Neuronal stem cell (in vitro differentiated cells): ENCODE data around the gene SDCCAG8.

Source experiments
- DNase-seq: peaks from one replicate; pipeline ENCODE4 v3.0.0-alpha.2; 2013; ENCODE audit warnings: low spot score
- H2AFZ ChIP-seq: one replicate; pipeline ENCODE4 v1.6.1; 2013; ENCODE audit warnings: mild to moderate bottlenecking, low read length, inconsistent platforms
- H2AK5ac ChIP-seq: 2 replicates; pipeline ENCODE4 v1.6.1; 2013; ENCODE audit warnings: low read depth, mild to moderate bottlenecking, inconsistent platforms, low read length, moderate library complexity, mixed read lengths
- H2BK120ac ChIP-seq: 2 replicates; pipeline ENCODE4 v1.6.1; 2013; ENCODE audit warnings: low read depth, mild to moderate bottlenecking, inconsistent platforms, low read length, moderate library complexity, mixed read lengths
- H2BK12ac ChIP-seq: one replicate; pipeline ENCODE4 v1.6.1; 2013; ENCODE audit warnings: low read length, inconsistent platforms
- H2BK15ac ChIP-seq: 2 replicates; pipeline ENCODE4 v1.6.1; 2013; ENCODE audit warnings: mild to moderate bottlenecking, low read length, inconsistent platforms, mixed read lengths
- H2BK5ac ChIP-seq: one replicate; pipeline ENCODE4 v1.6.1; 2013; ENCODE audit warnings: inconsistent platforms, mild to moderate bottlenecking, low read length, moderate library complexity
- H3K14ac ChIP-seq: one replicate; pipeline ENCODE4 v1.6.1; 2013; ENCODE audit warnings: low read length, inconsistent platforms
- H3K18ac ChIP-seq: 2 replicates; pipeline ENCODE4 v1.6.1; 2013; ENCODE audit warnings: low read length, inconsistent platforms
- H3K23ac ChIP-seq: 2 replicates; pipeline ENCODE4 v1.6.1; 2013; ENCODE audit warnings: low read depth, mild to moderate bottlenecking, mixed read lengths, low read length, inconsistent platforms; ENCODE audit not compliant: poor library complexity
- H3K27ac ChIP-seq: replicated peaks from 3 replicates; pipeline ENCODE4 v1.5.1; 2013; ENCODE audit warnings: low read length, inconsistent platforms
- H3K27me3 ChIP-seq, 3 experiments: 2 replicates each; pipeline ENCODE4 v1.6.1; 2013; ENCODE audit warnings: low read length in 3 of 3, mild to moderate bottlenecking in 2 of 3, inconsistent platforms in 1 of 3, low read depth in 1 of 3, mixed read lengths in 1 of 3, moderate library complexity in 1 of 3; ENCODE audit not compliant: control insufficient read depth in 3 of 3, insufficient read depth in 3 of 3
- H3K36me3 ChIP-seq, 2 donors: replicated peaks in 1 of 2; 2 replicates each; pipeline ENCODE4 v1.6.1; 2013; ENCODE audit warnings: low read length in 2 of 2; ENCODE audit not compliant: control insufficient read depth in 2 of 2, insufficient read depth in 2 of 2
- H3K4ac ChIP-seq: 2 replicates; pipeline ENCODE4 v1.6.1; 2013; ENCODE audit warnings: inconsistent platforms, mild to moderate bottlenecking, low read length, moderate library complexity
- H3K4me1 ChIP-seq, 2 donors: 1 replicate in 1 of 2; 2 replicates in 1 of 2; pipeline ENCODE4 v1.6.1; 2013; ENCODE audit warnings: low read length in 2 of 2, low read depth in 1 of 2; ENCODE audit not compliant: control insufficient read depth in 2 of 2, insufficient read depth in 1 of 2
- H3K4me2 ChIP-seq: one replicate; pipeline ENCODE4 v1.6.1; 2013; ENCODE audit warnings: mild to moderate bottlenecking, low read length, inconsistent platforms; ENCODE audit not compliant: insufficient read depth, poor library complexity, severe bottlenecking
- H3K4me3 ChIP-seq, 2 donors: 2 replicates each; pipeline ENCODE4 v1.5.1; 2013; ENCODE audit warnings: low read length in 2 of 2, mild to moderate bottlenecking in 2 of 2, inconsistent platforms in 1 of 2, moderate library complexity in 1 of 2
- H3K79me1 ChIP-seq: one replicate; pipeline ENCODE4 v1.6.1; 2013; ENCODE audit warnings: low read depth, mild to moderate bottlenecking, inconsistent platforms, low read length, moderate library complexity
- H3K9ac ChIP-seq: one replicate; pipeline ENCODE4 v1.6.1; 2013; ENCODE audit warnings: mild to moderate bottlenecking, low read depth, low read length, inconsistent platforms; ENCODE audit not compliant: poor library complexity
- H3K9me3 ChIP-seq, 2 donors: replicated peaks in 1 of 2; 2 replicates each; pipeline versions ENCODE3 to v1.6.1; 2013; ENCODE audit warnings: low read length in 2 of 2, mild to moderate bottlenecking in 2 of 2, inconsistent platforms in 1 of 2, low read depth in 1 of 2, mixed read lengths in 1 of 2, moderate library complexity in 1 of 2; ENCODE audit not compliant: control insufficient read depth in 2 of 2, insufficient read depth in 1 of 2
- H4K8ac ChIP-seq: one replicate; pipeline ENCODE4 v1.6.1; 2013; ENCODE audit warnings: low read depth, mild to moderate bottlenecking, inconsistent platforms, low read length, moderate library complexity
- H4K91ac ChIP-seq: one replicate; pipeline ENCODE4 v1.6.1; 2013; ENCODE audit warnings: low read length, low read depth, mild to moderate bottlenecking, inconsistent platforms; ENCODE audit not compliant: poor library complexity
- WGBS, 2 donors: extraction: QIAGEN DNeasy Blood & Tissue Kit; methylation state at CpG; one replicate each; pipeline ENCODE4 v1.1.7; 2013; ENCODE audit warnings: missing lambda C conversion rate in 2 of 2, mixed read lengths in 1 of 2; ENCODE audit not compliant: insufficient read length in 2 of 2, insufficient replicate concordance in 1 of 2; ENCODE audit errors: extremely low coverage in 2 of 2; 5-methylcytosine and 5-hydroxymethylcytosine counted together

SDCCAG8 gene

DNA sequence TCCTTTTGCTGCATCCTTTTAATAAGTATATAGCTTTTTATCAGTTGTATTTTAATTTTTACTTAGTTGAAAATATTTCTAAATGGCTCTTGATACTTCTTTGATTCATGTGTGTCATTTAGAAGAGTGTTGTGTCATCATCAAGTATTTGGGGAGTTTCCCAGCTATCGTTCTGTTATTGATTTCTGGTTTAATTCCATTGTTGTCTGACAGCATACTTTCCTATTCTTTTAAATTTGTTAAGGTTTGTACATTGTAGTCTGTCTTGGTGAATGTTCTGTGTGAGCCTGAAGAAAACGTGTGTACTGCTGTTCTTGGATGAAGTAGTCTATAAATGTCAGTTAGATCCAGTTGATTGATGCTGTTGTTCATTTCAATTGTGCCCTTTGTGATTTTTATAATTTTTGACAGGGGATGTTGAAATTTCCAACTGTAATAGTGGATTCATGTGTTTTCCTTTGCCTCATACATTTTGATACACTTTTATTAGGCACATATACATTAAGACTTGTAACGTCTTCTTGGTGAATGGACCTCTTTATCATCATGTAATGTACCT is 24.8 kb downstream of the SDCCAG8 start:
- no peak overlapping the region for H3K9ac ChIP-seq
- H3K18ac ChIP-seq: no peak overlapping the region
- H2BK12ac ChIP-seq: no peak overlapping the region
- H3K79me1 ChIP-seq: no peaks in the 10 kb centered on the region
- DNase-seq: no peak
- H4K91ac ChIP-seq: no peak overlapping the region
- H3K14ac ChIP-seq: no peak overlapping the region
- peaks cover 0 to 2% of the 10 kb centered on the region in 2 donors for H3K4me1 ChIP-seq
- H2BK120ac ChIP-seq: no peak overlapping the region
- H2BK15ac ChIP-seq: no peak overlapping the region
- H3K27ac ChIP-seq: no peak overlapping the region
- H3K23ac ChIP-seq: no peak overlapping the region
- H3K9me3 ChIP-seq: peaks cover 0 to 3% of the 10 kb centered on the region in 2 donors
- no peak overlapping the region for H2AK5ac ChIP-seq
- no peak overlapping the region for H3K4ac ChIP-seq
- H2BK5ac ChIP-seq: no peak overlapping the region
- peaks cover 2 to 23% of the 10 kb centered on the region in 2 donors for H3K36me3 ChIP-seq
- no peak overlapping the region for H2AFZ ChIP-seq
- no CpG with 5 or more reads among the region's 3 CpGs for WGBS, 2 donors
- H3K4me2 ChIP-seq: no peak overlapping the region
- H3K4me3 ChIP-seq: no peak overlapping the region
- H4K8ac ChIP-seq: no peak overlapping the region
- no peaks in the 10 kb centered on the region for H3K27me3 ChIP-seq

DNA sequence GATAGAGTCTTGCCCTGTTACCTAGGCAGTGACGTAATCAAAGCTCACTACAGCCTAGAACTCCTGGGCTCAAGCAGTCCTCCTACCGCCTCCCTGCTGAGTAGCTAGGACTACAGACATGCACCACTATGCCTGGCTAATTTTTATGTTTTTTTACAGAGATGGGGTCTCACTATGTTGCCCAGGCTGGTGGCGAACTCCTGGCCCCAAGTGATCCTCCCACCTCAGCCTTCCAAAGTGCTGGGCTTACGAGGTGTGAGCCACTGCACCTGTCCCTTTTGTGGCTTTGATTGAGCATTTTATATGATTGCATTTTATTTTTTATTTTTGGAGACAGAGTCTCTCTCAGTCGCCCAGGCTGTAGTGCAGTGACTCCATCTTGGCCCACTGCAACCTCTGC is 25.8 kb downstream of the SDCCAG8 start:
- H3K9me3 ChIP-seq: peaks cover 0 to 3% of the 10 kb centered on the region in 2 donors
- no peak overlapping the region for H3K4ac ChIP-seq
- H3K27ac ChIP-seq: no peak overlapping the region
- no CpG with 5 or more reads among the region's 5 CpGs for WGBS, 2 donors
- no peaks in the 10 kb centered on the region for H3K79me1 ChIP-seq
- H2BK12ac ChIP-seq: no peak overlapping the region
- H3K4me3 ChIP-seq: no peak overlapping the region
- H2AK5ac ChIP-seq: no peak overlapping the region
- no peak for DNase-seq
- no peak overlapping the region for H4K8ac ChIP-seq
- H2AFZ ChIP-seq: no peak overlapping the region
- no peak overlapping the region for H3K18ac ChIP-seq
- H3K4me1 ChIP-seq: peaks cover 0 to 2% of the 10 kb centered on the region in 2 donors
- H3K4me2 ChIP-seq: no peak overlapping the region
- H2BK15ac ChIP-seq: no peak overlapping the region
- no peak overlapping the region for H2BK120ac ChIP-seq
- no peak overlapping the region for H3K9ac ChIP-seq
- no peak overlapping the region for H4K91ac ChIP-seq
- no peaks in the 10 kb centered on the region for H3K27me3 ChIP-seq
- H3K36me3 ChIP-seq: peaks cover 2 to 23% of the 10 kb centered on the region in 2 donors
- no peak overlapping the region for H3K23ac ChIP-seq
- H3K14ac ChIP-seq: no peak overlapping the region
- H2BK5ac ChIP-seq: no peak overlapping the region

DNA sequence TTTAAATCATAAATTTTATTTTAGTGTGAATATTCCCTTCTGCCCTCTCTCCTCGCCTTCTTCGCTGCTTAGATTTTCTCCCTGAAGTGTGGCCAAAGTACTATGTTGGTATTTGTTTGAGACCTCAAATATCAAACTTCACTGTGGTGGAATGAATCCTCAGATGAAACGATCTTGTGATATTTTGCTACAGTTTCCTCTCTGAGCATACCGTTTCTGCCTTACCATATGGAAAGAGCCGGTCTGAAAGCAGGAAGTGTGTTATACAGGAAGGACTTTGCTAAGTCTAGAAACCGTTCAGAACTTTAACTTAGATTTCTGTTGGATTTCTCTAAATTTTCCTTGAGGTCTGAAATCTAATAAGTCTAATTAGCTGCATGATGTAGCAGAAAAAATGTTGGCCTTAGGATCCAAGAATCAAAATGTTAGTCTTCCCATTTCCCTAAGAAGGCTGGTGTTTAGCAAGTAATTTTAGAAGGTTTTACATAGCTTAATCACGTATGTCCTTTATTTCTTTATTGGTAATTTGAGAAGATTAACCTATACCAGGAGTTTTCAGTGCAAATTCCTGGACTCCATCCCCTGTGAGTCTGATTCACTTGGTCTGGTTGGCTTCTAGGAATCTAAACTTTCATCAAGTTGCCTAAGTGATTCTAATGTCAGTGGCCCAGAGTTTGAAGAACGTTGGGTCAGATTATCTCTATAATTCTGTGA is 30.7 kb downstream of the SDCCAG8 start:
- H2BK12ac ChIP-seq: no peak overlapping the region

DNA sequence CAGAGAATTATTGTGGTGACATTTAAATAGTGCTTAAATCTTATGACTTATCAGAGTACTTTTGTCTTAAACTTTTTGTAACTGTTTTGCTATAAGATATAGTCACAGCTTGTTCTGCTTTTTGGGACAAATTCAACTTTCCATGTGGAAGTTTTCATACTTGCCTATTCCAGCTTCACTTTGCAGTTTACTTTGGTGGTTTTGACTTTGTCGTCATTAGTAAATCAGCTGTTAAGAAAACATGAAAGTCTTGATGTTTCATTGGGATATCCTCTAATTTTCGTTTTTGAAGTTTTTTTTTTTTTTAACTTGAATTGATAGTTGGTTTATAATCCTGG is 31.3 kb downstream of the SDCCAG8 start:
- Histone ChIP-seq H2BK15ac (no peak overlapping the region), H3K14ac (no peak overlapping the region), H2BK120ac (no peak overlapping the region), H3K4me3 (no peak overlapping the region), H3K79me1 (no peaks in the 10 kb centered on the region), H3K36me3 (peaks cover 3 to 28% of the 10 kb centered on the region in 2 donors), H3K4me2 (no peak overlapping the region), H2AFZ (no peak overlapping the region), H3K9ac (no peak overlapping the region), H3K23ac (no peak overlapping the region), H3K18ac (no peak overlapping the region), H4K91ac (no peak overlapping the region), H3K27me3 (no peaks in the 10 kb centered on the region), H3K27ac (no peak overlapping the region), H2BK5ac (no peak overlapping the region), H3K9me3 (no peaks in the 10 kb centered on the region), H4K8ac (no peak overlapping the region), H2AK5ac (no peak overlapping the region), H2BK12ac (no peak overlapping the region), H3K4me1 (peaks cover 0 to 2% of the 10 kb centered on the region in 2 donors), H3K4ac (no peak overlapping the region)
- no peak for DNase-seq
- WGBS, 2 donors: no CpG with 5 or more reads among the region's 2 CpGs

More for the DNA sequence above, 30.7 kb downstream of the SDCCAG8 start:
- Histone ChIP-seq H2BK15ac (no peak overlapping the region), H2AFZ (no peak overlapping the region), H3K9ac (no peak overlapping the region), H3K9me3 (no peaks in the 10 kb centered on the region), H3K4me3 (no peak overlapping the region), H3K27ac (no peak overlapping the region), H3K4me1 (peaks cover 0 to 2% of the 10 kb centered on the region in 2 donors), H3K23ac (no peak overlapping the region), H3K27me3 (no peaks in the 10 kb centered on the region), H3K14ac (no peak overlapping the region), H3K79me1 (no peaks in the 10 kb centered on the region), H2BK120ac (no peak overlapping the region), H2AK5ac (no peak overlapping the region), H3K36me3 (peaks cover 4 to 33% of the 10 kb centered on the region in 2 donors), H3K4ac (no peak overlapping the region), H2BK5ac (no peak overlapping the region), H4K91ac (no peak overlapping the region), H3K4me2 (no peak overlapping the region), H4K8ac (no peak overlapping the region), H3K18ac (no peak overlapping the region)
- no peak for DNase-seq
- no CpG with 5 or more reads among the region's 8 CpGs for WGBS, 2 donors
